NK-92 (cell line): ENCODE measurements around the gene TBC1D22B.
A peak's percentile ranks its signal among the peaks of the same experiment; 100 is the strongest.

Experiments used
- DNase-seq: peaks from one replicate; lab custom pipeline; 2025; ENCODE audit not compliant: unreplicated experiment; lab: John Stamatoyannopoulos, UW

The TBC1D22B gene

GRCh38 chr6:37257634-37258404 is at the start of gene TBC1D22B, which contains the start of gene TMEM217:
TBC1D22B (plus strand) TSS chr6:37257772; CDS start chr6:37257918, 146 bp downstream.
TMEM217 (minus strand) TSS chr6:37258144; CDS start chr6:37219030, 39,114 bp downstream.
- DNase-seq: peak; percentile 38

GRCh38 chr6:37207903-37208456 is 49.6 kb upstream of the TBC1D22B start:
- DNase-seq: peak; percentile 34

GRCh38 chr6:37208793-37209192 is 48.8 kb upstream of the TBC1D22B start:
- DNase-seq: no peak

GRCh38 chr6:37209461-37210205 is 47.9 kb upstream of the TBC1D22B start:
- no peak for DNase-seq

GRCh38 chr6:37210313-37210968 is 47.1 kb upstream of the TBC1D22B start:
- peak; percentile 27 for DNase-seq

GRCh38 chr6:37212268-37212667 is 45.3 kb upstream of the TBC1D22B start:
- DNase-seq: no peak

- DNase-seq: no peak
These were observed 39.5 kb upstream of the TBC1D22B start for GRCh38 chr6:37218061-37218460.

GRCh38 chr6:37218511-37218910 is 39.1 kb upstream of the TBC1D22B start:
- no peak for DNase-seq

GRCh38 chr6:37221585-37222124 is 35.9 kb upstream of the TBC1D22B start:
- DNase-seq: no peak

GRCh38 chr6:37222125-37222967 is 35.2 kb upstream of the TBC1D22B start:
- DNase-seq: no peak

GRCh38 chr6:37222992-37223391 is 34.6 kb upstream of the TBC1D22B start:
- DNase-seq: no peak

- DNase-seq: no peak
These were observed 32.0 kb upstream of the TBC1D22B start for GRCh38 chr6:37225350-37226169.

- DNase-seq: no peak
These were observed 27.5 kb upstream of the TBC1D22B start for GRCh38 chr6:37230104-37230503.

GRCh38 chr6:37232430-37233017 is 25.0 kb upstream of the TBC1D22B start:
- no peak for DNase-seq

GRCh38 chr6:37233541-37233940 is 24.0 kb upstream of the TBC1D22B start:
- no peak for DNase-seq

GRCh38 chr6:37236921-37237320 is 20.7 kb upstream of the TBC1D22B start:
- DNase-seq: no peak

GRCh38 chr6:37237789-37238188 is 19.8 kb upstream of the TBC1D22B start:
- DNase-seq: no peak

GRCh38 chr6:37238381-37238780 is 19.2 kb upstream of the TBC1D22B start:
- DNase-seq: no peak

- DNase-seq: no peak
These were observed 18.0 kb upstream of the TBC1D22B start for GRCh38 chr6:37239526-37239925.
